ENCODE results near the gene CAMK2B. TPM values are rescaled to one million over a fixed set of nuclear protein-coding genes. Genes with fewer than 3 reads are reported as not detected.
A peak's percentile ranks its signal among the peaks of the same experiment; 100 is the strongest.

CAMK2B gene
- total and polyA plus RNA-seq, 2 experiments from 2014 or later, result not detected

DNA sequence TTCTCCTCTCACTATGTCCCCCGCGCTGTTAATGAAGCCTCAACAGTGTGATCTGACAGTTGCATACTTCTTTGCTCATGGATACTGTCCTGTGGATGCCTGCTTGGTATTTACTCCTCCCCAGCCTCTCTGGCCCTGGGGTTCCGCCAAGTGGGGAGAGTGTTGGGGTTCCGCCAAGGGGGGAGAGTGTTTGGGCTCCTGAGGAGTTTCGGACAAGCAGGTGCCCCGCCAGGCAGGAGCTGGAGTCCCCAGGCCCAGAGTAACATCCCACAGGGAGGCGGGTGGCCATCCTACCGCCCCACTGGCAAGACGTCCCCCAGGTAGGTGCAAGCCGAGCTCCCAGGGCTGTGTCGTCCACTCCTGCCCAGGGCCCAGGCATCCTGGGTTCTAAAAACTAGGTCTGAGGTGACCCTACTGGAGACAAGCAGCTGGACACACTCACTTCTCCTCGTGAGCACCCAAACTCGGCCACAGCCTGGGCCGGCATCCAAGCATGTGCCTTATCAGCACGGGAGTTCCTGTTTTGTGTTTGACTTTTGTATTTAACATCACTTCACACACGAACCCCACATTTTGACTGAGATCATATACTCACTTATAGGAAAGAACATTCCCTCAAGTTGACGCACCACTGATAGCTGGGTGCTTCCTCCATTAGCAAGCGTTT is 34.2 kb downstream of the CAMK2B start (continued):
- no peak for TF ChIP-seq ZNF462 (CRISPR knock-in tag; IDR thresholded peaks at IDR 0.05)
- TF ChIP-seq, protein P1, sequence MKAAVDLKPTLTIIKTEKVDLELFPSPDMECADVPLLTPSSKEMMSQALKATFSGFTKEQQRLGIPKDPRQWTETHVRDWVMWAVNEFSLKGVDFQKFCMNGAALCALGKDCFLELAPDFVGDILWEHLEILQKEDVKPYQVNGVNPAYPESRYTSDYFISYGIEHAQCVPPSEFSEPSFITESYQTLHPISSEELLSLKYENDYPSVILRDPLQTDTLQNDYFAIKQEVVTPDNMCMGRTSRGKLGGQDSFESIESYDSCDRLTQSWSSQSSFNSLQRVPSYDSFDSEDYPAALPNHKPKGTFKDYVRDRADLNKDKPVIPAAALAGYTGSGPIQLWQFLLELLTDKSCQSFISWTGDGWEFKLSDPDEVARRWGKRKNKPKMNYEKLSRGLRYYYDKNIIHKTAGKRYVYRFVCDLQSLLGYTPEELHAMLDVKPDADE (IDR thresholded peaks at IDR 0.05), result no peak
- no peak for TF ChIP-seq EZH2phosphoT487 (IDR thresholded peaks at IDR 0.05; ENCODE audit: unreplicated experiment)

DNA sequence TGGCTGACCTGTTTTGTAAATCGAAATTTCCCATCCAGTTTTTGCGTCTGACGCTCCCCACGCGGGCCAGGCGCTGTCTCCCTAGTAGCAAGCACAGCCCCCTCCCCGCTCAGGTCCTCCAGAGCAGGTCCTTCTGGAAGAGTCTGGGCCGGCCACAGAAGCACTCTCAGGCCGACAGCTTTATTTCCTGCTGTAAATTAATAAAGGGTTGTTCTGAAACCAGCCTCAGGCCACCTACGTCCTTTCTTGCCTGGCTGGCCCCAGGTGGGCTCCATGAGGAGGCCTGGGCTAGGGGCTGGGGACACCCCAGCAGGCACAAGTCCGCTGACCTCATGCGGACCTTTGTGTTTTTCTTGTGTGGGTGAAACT is 35.2 kb downstream of the CAMK2B start:
- no peak overlapping the region for H3K27ac Mint-ChIP-seq
- no peak for ATAC-seq

More for the DNA sequence above, 35.2 kb downstream of the CAMK2B start:
- Histone ChIP-seq H3K36me3 (ENCODE audit: insufficient read depth) (no peaks in the 10 kb centered on the region), H2AFZ (no peak overlapping the region), H3K79me2 (replicated peaks; ENCODE audit: insufficient read depth) (no peaks in the 10 kb centered on the region), H4K20me1 (replicated peaks; ENCODE audit: insufficient read depth) (no peaks in the 10 kb centered on the region), H3F3A (replicated peaks; ENCODE audit: low read depth) (no peaks in the 10 kb centered on the region), H3K4me1 (ENCODE audit: insufficient read depth) (no peaks in the 10 kb centered on the region), H3K4me2 (no peak overlapping the region), H3K4me3 (no peak overlapping the region), H3K27me3 (ENCODE audit: insufficient read depth) (no peaks in the 10 kb centered on the region), H3K27ac (ENCODE audit: low read depth) (0 out of 2 replicates have a peak overlapping the region, but pooled peaks have one; percentile 14), H3K9me2 (ENCODE audit: insufficient read depth) (no peaks in the 10 kb centered on the region)
- no peak overlapping the region for H3K4me3 Mint-ChIP-seq
- DNase-seq (ENCODE audit: low spot score), result no peak
- H3K9me3 Mint-ChIP-seq, result no peaks in the 10 kb centered on the region
- H3K36me3 Mint-ChIP-seq (ENCODE audit: low read depth), result no peaks in the 10 kb centered on the region
- peaks cover 15% of the 10 kb centered on the region; the same call in 2 of the 3 replicates for H3K4me1 Mint-ChIP-seq
- H3K27me3 Mint-ChIP-seq (ENCODE audit: insufficient read depth, low read depth, poor library complexity), result peaks cover 5% of the 10 kb centered on the region
- TF ChIP-seq EZH2 (IDR thresholded peaks at IDR 0.05; ENCODE audit: low read depth, unreplicated experiment) (no peak), ZNF331 (CRISPR knock-in tag; IDR thresholded peaks at IDR 0.05; ENCODE audit: low read depth) (no peak), ZNF462 (CRISPR knock-in tag; IDR thresholded peaks at IDR 0.05) (no peak)

Data from GM23338 (cell line).